Occipital lobe (tissue), 2 donors: ENCODE data around the gene ACKR4. TPM values are rescaled to one million over a fixed set of nuclear protein-coding genes. Genes with fewer than 3 reads are reported as not detected.
"Not testable (repeated sequence)": the region's sequence is repeated elsewhere in the genome, so short reads cannot be mapped to it uniquely, and the experiment has no call there.

Experiments used
- DNase-seq: peaks from one replicate; lab custom pipeline; 2025; lab: John Stamatoyannopoulos, UW
- total RNA-seq: library from RNA; depleted of rRNA; stranded (reverse); fragments of >200 nt; gene quantifications from one replicate; pipeline ENCODE4 v1.2.3, GENCODE V29; 2014

The ACKR4 gene
- total RNA-seq, 1 donor from 2014 or later: 0.16 TPM

DNA sequence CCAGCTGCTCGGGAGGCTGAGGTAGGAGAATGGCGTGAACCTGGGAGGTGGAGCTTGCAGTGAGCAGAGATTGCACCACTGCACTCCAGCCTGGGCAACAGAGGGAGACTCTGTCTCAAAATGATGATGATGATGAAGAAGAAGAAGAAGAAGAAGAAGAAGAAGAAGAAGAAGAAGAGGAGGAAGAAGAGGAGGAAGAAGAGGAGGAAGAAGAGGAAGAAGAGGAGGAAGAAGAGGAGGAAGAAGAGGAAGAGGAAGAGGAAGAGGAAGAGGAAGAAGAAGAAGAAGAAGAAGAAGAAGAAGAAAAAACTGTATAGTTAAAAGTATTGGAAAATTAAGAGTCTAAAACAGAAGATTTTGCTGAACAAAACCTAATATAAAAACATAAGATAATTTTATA, 44.4 kb downstream of the ACKR4 start:
- not testable (repeated sequence) for DNase-seq

- no peak for DNase-seq
Measured at GRCh38 chr3:132641837-132642538, 44.9 kb downstream of the ACKR4 start.

- no peak for DNase-seq
Measured at GRCh38 chr3:132642539-132642847, 45.4 kb downstream of the ACKR4 start.

DNA sequence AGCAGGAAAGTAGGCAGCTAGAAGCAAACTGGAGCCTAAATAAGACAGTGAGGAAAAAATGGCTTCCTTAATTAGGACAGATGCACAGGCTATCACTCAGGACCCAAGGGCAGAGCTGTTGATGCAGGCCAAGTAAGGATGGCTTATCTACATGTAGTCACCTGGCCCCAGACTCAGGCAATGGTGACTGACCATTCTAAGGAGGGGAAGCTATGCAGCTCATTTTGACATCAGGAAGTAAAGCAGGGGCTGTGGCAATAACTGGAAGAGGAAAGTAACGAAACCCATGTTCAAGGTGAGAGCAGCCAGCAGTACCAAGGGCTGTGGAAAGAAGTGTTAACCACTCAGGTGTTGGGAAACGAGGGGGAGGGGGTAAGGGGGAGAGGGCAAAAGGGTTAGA, 46.3 kb downstream of the ACKR4 start:
- no peak for DNase-seq

DNA sequence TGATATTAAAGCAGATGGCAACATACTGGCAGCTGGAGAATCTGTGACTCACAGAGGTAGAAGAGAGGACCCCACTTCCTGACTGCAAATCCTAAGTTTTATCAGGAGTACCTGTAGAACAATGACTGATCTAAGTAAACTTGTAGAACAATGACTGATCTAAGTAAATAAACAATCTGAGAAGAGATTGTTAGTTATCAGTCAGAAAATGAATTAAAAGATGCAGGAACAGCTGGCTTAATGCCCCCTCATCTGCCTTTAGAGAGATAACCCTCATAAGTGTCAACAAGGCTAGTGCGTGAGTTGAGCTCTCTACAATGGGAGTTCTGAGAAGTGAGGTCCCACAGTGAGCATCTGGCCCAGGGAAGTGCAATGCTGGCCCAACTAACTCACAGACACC, 48.0 kb downstream of the ACKR4 start:
- DNase-seq: no peak

GRCh38 chr3:132650153-132650552, 53.1 kb downstream of the ACKR4 start:
- no peak for DNase-seq

Other genes starting within 250 kb of the ACKR4 start
- gene DNAJC13, start 179.8 kb upstream of the ACKR4 start, total RNA-seq: 80.2 TPM
- 36.0 TPM for gene ACAD11, start 62.5 kb downstream of the ACKR4 start, total RNA-seq
- 85.0 TPM for gene UBA5, start 63.1 kb downstream of the ACKR4 start, total RNA-seq
- 20.1 TPM for gene NPHP3, start 125.1 kb downstream of the ACKR4 start, total RNA-seq